Activated CD4-positive, alpha-beta T cell treated with anti-CD3 and anti-CD28 coated beads, Interleukin-2, amount 10 ng/mL, durations not matched to agents 24 days and 14 days (primary cell): ENCODE data around the gene DEPDC7. TPM values are rescaled to one million over a fixed set of nuclear protein-coding genes. Genes with fewer than 3 reads are reported as not detected.

ENCODE experiments used
- total RNA-seq: library from RNA; stranded (reverse); gene quantifications from 2 replicates; pipeline ENCODE4 v1.2.3, GENCODE V29; 2022

Gene DEPDC7
- total RNA-seq, 1 donor from 2014 or later: 0.84 TPM

Other genes starting within 250 kb of the DEPDC7 start
- not detected in 2 replicates for gene CCDC73, start 221.2 kb upstream of the DEPDC7 start, total RNA-seq
- gene PRRG4, start 186.0 kb upstream of the DEPDC7 start, total RNA-seq: 0.56 and 0.85 TPM in 2 replicates
- 18.9 TPM in 2 replicates for gene QSER1, start 123.1 kb upstream of the DEPDC7 start, total RNA-seq
- 12.5 and 14.4 TPM in 2 replicates for gene TCP11L1, start 23.7 kb downstream of the DEPDC7 start, total RNA-seq
- 36.6 and 38.7 TPM in 2 replicates for gene CSTF3, start 145.6 kb downstream of the DEPDC7 start, total RNA-seq
- 35.4 and 37.5 TPM in 2 replicates for gene HIPK3, start 241.5 kb downstream of the DEPDC7 start, total RNA-seq